Measurements from ENCODE around the gene POF1B.

POF1B gene

DNA sequence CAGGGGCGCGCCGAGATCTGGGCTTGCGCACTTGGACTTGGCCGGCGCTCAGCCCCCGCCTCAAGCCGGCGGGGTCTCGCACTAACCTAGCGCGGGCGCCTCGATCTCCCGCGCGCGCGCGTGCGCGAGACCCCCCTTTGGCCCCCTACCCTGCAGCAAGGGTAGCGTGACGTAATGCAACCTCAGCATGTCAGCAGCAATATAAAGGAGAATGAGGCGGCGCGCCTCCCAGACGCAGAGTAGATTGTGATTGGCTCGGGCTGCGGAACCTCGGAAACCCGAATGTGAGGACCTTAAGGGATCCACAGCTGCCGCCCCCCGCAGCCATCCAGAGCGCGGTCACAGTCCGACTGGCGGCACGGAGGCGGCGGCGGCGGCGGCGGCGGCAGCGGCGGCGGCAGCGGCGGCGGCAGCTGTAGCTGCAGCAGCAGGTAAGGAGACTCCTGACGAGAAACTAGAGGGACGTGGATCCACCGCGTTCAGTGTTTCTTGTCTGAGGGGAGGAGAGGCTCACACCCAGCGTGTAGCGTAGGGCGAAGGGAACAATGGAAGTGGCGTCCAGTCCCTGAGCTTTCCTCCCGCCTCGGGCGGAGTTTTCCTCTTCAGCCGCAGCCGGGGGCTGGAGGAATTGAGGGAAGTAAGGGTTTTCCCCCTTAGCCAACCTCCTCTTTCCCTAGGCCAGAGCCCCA, 135.6 kb downstream of the POF1B start, which contains the start of the genes SATL1 and ZNF711:
Gene SATL1 (minus strand): TSS at position 19 of the 689 bp plus-strand sequence. CDS start 134,811 bp downstream, outside the sequence.
Gene ZNF711 (plus strand): TSS at position 231 of the 689 bp plus-strand sequence. CDS start 3,582 bp downstream, outside the sequence.
- DNase-seq (ENCODE audit: low spot score), result no peak

DNA sequence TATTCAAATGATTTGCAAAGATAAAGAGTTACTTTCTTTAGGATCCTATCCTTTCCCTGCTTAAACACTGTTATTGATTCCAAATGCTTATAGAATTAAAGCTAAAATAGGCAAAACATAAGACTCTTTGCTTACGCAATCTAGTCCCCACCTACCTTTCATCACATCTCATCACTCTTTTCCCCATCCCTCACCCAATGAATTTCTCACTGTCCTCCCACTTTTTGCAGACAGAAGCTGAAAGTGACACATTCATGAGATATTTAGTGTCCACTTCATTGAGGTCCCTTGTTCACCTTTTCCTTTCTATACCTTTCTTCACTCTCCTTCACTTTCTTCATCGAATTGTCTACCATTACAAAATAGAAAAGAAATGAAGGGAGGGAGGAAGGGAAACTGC, 136.3 kb downstream of the POF1B start:
- no peak for DNase-seq (ENCODE audit: low spot score)
